Heart right ventricle (tissue), 16 donors: ENCODE results near the gene MAN1A1. TPM values are rescaled to one million over a fixed set of nuclear protein-coding genes. Genes with fewer than 3 reads are reported as not detected.

ENCODE experiments used
- ATAC-seq, 8 donors: fragments of 200-7000 bp; cut with Tn5 transposase; one replicate each; pipeline ENCODE4 v1.9.1; 2020; ENCODE audit warnings: mild to moderate bottlenecking in 8 of 8, moderate library complexity in 8 of 8, moderate number of reproducible peaks in 1 of 8
- DNase-seq, 2 donors: peaks; one replicate each; pipeline ENCODE4 v3.0.0-alpha.2; 2020
- H3K27ac ChIP-seq, 10 donors: fragments of 200-600 bp; sonication (generic) in 2 of 10; one replicate each; pipeline versions ENCODE4 v1.5.0 to v1.8.0; 2020 to 2022; ENCODE audit warnings: mild to moderate bottlenecking in 3 of 10
- H3K27me3 ChIP-seq, 7 donors: fragments of 200-600 bp; one replicate each; pipeline ENCODE4 v1.8.0; 2021 to 2022; ENCODE audit warnings: mild to moderate bottlenecking in 2 of 7
- H3K36me3 ChIP-seq, 9 donors: fragments of 200-600 bp; sonication (generic) in 1 of 9; one replicate each; pipeline versions ENCODE4 v1.5.0 to v1.8.0; 2020 to 2022; ENCODE audit warnings: mild to moderate bottlenecking in 2 of 9
- H3K4me1 ChIP-seq, 9 donors: fragments of 200-600 bp; sonication (generic) in 1 of 9; one replicate each; pipeline versions ENCODE4 v1.5.0 to v1.8.0; 2020 to 2022; ENCODE audit warnings: mild to moderate bottlenecking in 4 of 9
- H3K4me3 ChIP-seq, 10 donors: fragments of 200-600 bp; sonication (generic) in 2 of 10; one replicate each; pipeline versions ENCODE4 v1.5.0 to v1.8.0; 2020 to 2022; ENCODE audit warnings: mild to moderate bottlenecking in 7 of 10, moderate library complexity in 2 of 10
- H3K9me3 ChIP-seq, 11 donors: fragments of 200-600 bp in 10 of 11; sonication (generic) in 2 of 11; one replicate each; pipeline versions ENCODE4 v1.5.0 to v1.8.0; 2013 to 2022; ENCODE audit warnings: mild to moderate bottlenecking in 2 of 11, control low read depth in 1 of 11, moderate library complexity in 1 of 11
- CTCF ChIP-seq, 9 donors: fragments of 200-600 bp; sonication (generic) in 2 of 9; IDR thresholded peaks; one replicate each; pipeline versions ENCODE4 v1.5.0 to v1.8.0; 2021 to 2022; ENCODE audit warnings: antibody characterized with exemption in 9 of 9, mild to moderate bottlenecking in 5 of 9, moderate library complexity in 1 of 9
- whole genome bisulfite sequencing, 2 donors: extraction: QIAGEN DNeasy Blood & Tissue Kit; methylation state at CpG; one replicate each; pipeline ENCODE4 v1.1.7; 2013; ENCODE audit warnings: inconsistent platforms in 1 of 2; 5-methylcytosine and 5-hydroxymethylcytosine counted together
- intact Hi-C, 10 donors: fragments of 100-400 bp; cut with DNase I; formaldehyde crosslinking; loops; one replicate each; pipeline versions ENCODE4 v1.11.1 to v1.14.2; 2022
- polyA plus RNA-seq, 2 donors: library from polyadenylated mRNA; stranded (reverse); fragments of 200-250 nt; gene quantifications; one replicate each; pipeline ENCODE4 v1.2.3, GENCODE V29; 2013
- total RNA-seq, 10 donors: library from RNA; stranded (reverse); fragmentation: NEBNext Ultra II Directional in 3 of 10; extraction: Animal tissue kit (Norgen Biotek cat#: 25700) in 3 of 10; gene quantifications; one replicate each; pipeline versions ENCODE4 v1.2.1 to v1.2.4, GENCODE V29; 2021 to 2023
- donor health status: Arrhythmogenic right ventricular cardiomyopathy.
- donor health status: ischemic (EF 13 %, LVEDD 7.1; RV severe dilation, severe dysfunction).
- donor health status: healthy with polysubstance abuse.
- donor health status: DM: no; HTN: yes; CAD: no.
- donor health status: DM: no; HTN: no; CAD: no.
- donor health status: ischemic (EF 25% LVEDD 6.9; RV normal size, moderate dysfunction).
- donor health status: ischemic (EF 25% LVEDD 5.7; RV mildly dilated, moderate dysfunction).
- donor health status: healthy.
- donor health status: DM: yes; HTN: yes; CAD: no.
- donor health status: Ischemic cardiomyopathy.
- donor health status: ischemic (EF 35%, LVEDD 5.7; RV mildly dilated, moderate dysfunction).
- donor health status: nonischemic (EF 11% LVEDD 7.7; RV severe dilation, severe dysfunction).
- donor health status: DM: yes; HTN: yes; CAD: no.
- donor health status: PGD.
- donor health status: ischemic (EF 29% LVEDD 5.4; RV normal size, mild dysfunction).
- donor health status: nonischemic (EF 23%, LVEDD 6.1; RV moderate dilation, normal function).

The MAN1A1 gene
- total and polyA plus RNA-seq, 12 donors = 6.2 to 22.0 (median 10.2) TPM

- no peak for DNase-seq
- H3K27ac ChIP-seq = no peak overlapping the region
- H3K4me3 ChIP-seq = no peak overlapping the region
- intact Hi-C loops = no loop called here
- peaks cover 0 to 87% (median 4%) of the 10 kb centered on the region in 9 donors for H3K36me3 ChIP-seq
- H3K4me1 ChIP-seq = no peaks in the 10 kb centered on the region
- WGBS, 2 donors = 76 to 87% methylated on average over 1 of the region's 1 CpG
- H3K9me3 ChIP-seq = no peaks in the 10 kb centered on the region
- no peak for ATAC-seq
- H3K27me3 ChIP-seq = no peaks in the 10 kb centered on the region
- no peak for TF ChIP-seq CTCF (IDR thresholded peaks at IDR 0.05)
Measured at GRCh38 chr6:119200512-119201175, 148.9 kb downstream of the MAN1A1 start.

GRCh38 chr6:119197271-119197670 is 152.3 kb downstream of the MAN1A1 start:
- Histone ChIP-seq H3K4me1 (no peaks in the 10 kb centered on the region), H3K4me3 (no peak overlapping the region), H3K36me3 (peaks cover 0 to 83% (median 0%) of the 10 kb centered on the region in 9 donors), H3K27me3 (no peaks in the 10 kb centered on the region), H3K27ac (no peak overlapping the region), H3K9me3 (no peaks in the 10 kb centered on the region)
- 95 to 98% methylated on average over 5 of the region's 5 CpGs for WGBS, 2 donors
- TF ChIP-seq CTCF (IDR thresholded peaks at IDR 0.05) = no peak
- ATAC-seq (no peak), DNase-seq (no peak)
- intact Hi-C loops = no loop called here

DNA sequence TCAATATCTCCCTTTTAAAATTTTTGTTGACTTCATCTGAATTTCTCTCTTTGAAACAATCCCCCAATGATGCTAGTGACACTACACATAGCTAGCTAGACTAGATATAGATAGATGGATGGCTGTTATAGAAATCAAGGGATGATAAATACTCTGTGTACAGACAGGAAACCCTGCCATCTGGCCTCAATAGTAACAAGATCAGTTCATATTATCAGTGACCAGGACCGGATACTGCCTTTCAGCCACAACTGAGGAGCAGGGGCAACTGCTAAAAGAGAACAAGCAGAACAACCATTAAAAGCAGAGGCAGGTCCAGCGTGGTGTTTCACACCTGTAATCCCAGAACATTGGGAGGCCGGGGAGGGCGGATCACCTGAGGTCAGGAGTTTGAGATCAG is 152.8 kb downstream of the MAN1A1 start:
- TF ChIP-seq CTCF (IDR thresholded peaks at IDR 0.05) = no peak
- ATAC-seq = no peak
- Histone ChIP-seq H3K27ac (no peak overlapping the region), H3K27me3 (no peaks in the 10 kb centered on the region), H3K4me3 (no peak overlapping the region), H3K4me1 (no peaks in the 10 kb centered on the region), H3K36me3 (peaks cover 0 to 85% (median 0%) of the 10 kb centered on the region in 9 donors), H3K9me3 (no peaks in the 10 kb centered on the region)
- DNase-seq = no peak
- 73 to 78% methylated on average over 4 of the region's 4 CpGs for WGBS, 2 donors
- intact Hi-C loops = no loop called here

- no peaks in the 10 kb centered on the region for H3K27me3 ChIP-seq
- no peak overlapping the region for H3K4me3 ChIP-seq
- no peak overlapping the region for H3K27ac ChIP-seq
- no peaks in the 10 kb centered on the region for H3K4me1 ChIP-seq
- 64 to 68% methylated on average over 5 of the region's 5 CpGs for WGBS, 2 donors
- H3K9me3 ChIP-seq = no peaks in the 10 kb centered on the region
- ATAC-seq = no peak
- DNase-seq = no peak
- H3K36me3 ChIP-seq = peaks cover 0 to 85% (median 0%) of the 10 kb centered on the region in 9 donors
- intact Hi-C loops = no loop called here
- no peak for TF ChIP-seq CTCF (IDR thresholded peaks at IDR 0.05)
Measured at GRCh38 chr6:119195848-119196247, 153.7 kb downstream of the MAN1A1 start.
